ENCODE measurements around the gene TBL3. TPM values are rescaled to one million over a fixed set of nuclear protein-coding genes. Genes with fewer than 3 reads are reported as not detected.

Gene TBL3
- polyA plus RNA-seq, 1 donor from 2014 or later, result 21.4 TPM

- H3K79me2 ChIP-seq (replicated peaks; ENCODE audit: insufficient read depth, low read length), result no peaks in the 10 kb centered on the region
- H3F3A ChIP-seq (ENCODE audit: insufficient read depth, low read length, poor library complexity, severe bottlenecking), result no peaks in the 10 kb centered on the region
- no peaks in the 10 kb centered on the region for H3K9me2 ChIP-seq (ENCODE audit: insufficient read depth, low read length)
- no peak overlapping the region for H3K9ac ChIP-seq (ENCODE audit: low read length)
- H3K27me3 ChIP-seq (ENCODE audit: insufficient read depth, low read depth, low read length), result peaks cover 24% of the 10 kb centered on the region
- no peak overlapping the region for H3K4me3 ChIP-seq (ENCODE audit: low read length)
- H3K27ac ChIP-seq (ENCODE audit: low read length), result no peak overlapping the region
- no peak overlapping the region for H3K4me2 ChIP-seq (ENCODE audit: low read length)
- no peak overlapping the region for H2AFZ ChIP-seq (ENCODE audit: low read depth, low read length)
- H3K36me3 ChIP-seq (ENCODE audit: insufficient read depth, low read length), result no peaks in the 10 kb centered on the region
- H3K9me3 ChIP-seq (ENCODE audit: low read length), result no peaks in the 10 kb centered on the region
- no peaks in the 10 kb centered on the region for H4K20me1 ChIP-seq (ENCODE audit: insufficient read depth)
- TF ChIP-seq REST (IDR thresholded peaks at IDR 0.05; ENCODE audit: borderline replicate concordance) (no peak), EZH2 (IDR thresholded peaks at IDR 0.05; ENCODE audit: borderline replicate concordance, insufficient read depth, low read length, poor library complexity, severe bottlenecking) (no peak), MXI1 (conservative IDR thresholded peaks at IDR 0.05; ENCODE audit: poor library complexity, severe bottlenecking) (no peak), SMC3 (conservative IDR thresholded peaks at IDR 0.05; ENCODE audit: poor library complexity) (no peak), EP300 (conservative IDR thresholded peaks at IDR 0.05; ENCODE audit: poor library complexity, severe bottlenecking) (no peak)
These were observed 57.5 kb downstream of the TBL3 start for GRCh38 chr16:2029350-2029749.

GRCh38 chr16:2030036-2030435 is 58.2 kb downstream of the TBL3 start:
- Histone ChIP-seq H3F3A (ENCODE audit: insufficient read depth, low read length, poor library complexity, severe bottlenecking) (no peaks in the 10 kb centered on the region), H4K20me1 (ENCODE audit: insufficient read depth) (no peaks in the 10 kb centered on the region), H3K27ac (ENCODE audit: low read length) (no peak overlapping the region), H3K4me2 (ENCODE audit: low read length) (no peak overlapping the region), H3K36me3 (ENCODE audit: insufficient read depth, low read length) (no peaks in the 10 kb centered on the region), H3K79me2 (replicated peaks; ENCODE audit: insufficient read depth, low read length) (no peaks in the 10 kb centered on the region), H3K9me3 (ENCODE audit: low read length) (no peaks in the 10 kb centered on the region), H2AFZ (ENCODE audit: low read depth, low read length) (no peak overlapping the region), H3K27me3 (ENCODE audit: insufficient read depth, low read depth, low read length) (peaks cover 24% of the 10 kb centered on the region), H3K9me2 (ENCODE audit: insufficient read depth, low read length) (no peaks in the 10 kb centered on the region), H3K9ac (ENCODE audit: low read length) (no peak overlapping the region), H3K4me3 (ENCODE audit: low read length) (no peak overlapping the region)
- TF ChIP-seq REST (IDR thresholded peaks at IDR 0.05; ENCODE audit: borderline replicate concordance) (no peak), POLR2AphosphoS5 (IDR thresholded peaks at IDR 0.05) (no peak), CTCF (IDR thresholded peaks at IDR 0.05; ENCODE audit: poor library complexity, severe bottlenecking) (no peak)

All from neural cell (in vitro differentiated cells).